IPS DF 6.9 (cell line): ENCODE data around the gene SDK1.

Experiments used
- DNase-seq: peaks from one replicate; pipeline ENCODE4 v3.0.0-alpha.2; 2013; ENCODE audit warnings: low read depth, low spot score
- H3K27ac ChIP-seq: one replicate; pipeline ENCODE4 v1.5.1; 2013; ENCODE audit warnings: low read length, control low read depth
- H3K27me3 ChIP-seq: 2 replicates; pipeline ENCODE4 v1.6.1; 2013; ENCODE audit warnings: mild to moderate bottlenecking, low read length; ENCODE audit not compliant: control insufficient read depth, insufficient read depth
- H3K36me3 ChIP-seq: 2 replicates; pipeline ENCODE4 v1.6.1; 2013; ENCODE audit warnings: low read length; ENCODE audit not compliant: control insufficient read depth, insufficient read depth
- H3K4me1 ChIP-seq: 2 replicates; pipeline ENCODE4 v1.6.1; 2013; ENCODE audit warnings: low read length; ENCODE audit not compliant: control insufficient read depth, insufficient read depth
- H3K4me3 ChIP-seq: 2 replicates; pipeline ENCODE4 v1.5.1; 2013; ENCODE audit warnings: mild to moderate bottlenecking, low read length
- H3K9me3 ChIP-seq: 2 replicates; pipeline ENCODE4 v1.6.1; 2013; ENCODE audit warnings: low read length, inconsistent platforms; ENCODE audit not compliant: control insufficient read depth, insufficient read depth
- WGBS: extraction: QIAGEN DNeasy Blood & Tissue Kit; methylation state at CpG from one replicate; pipeline ENCODE4 v1.1.7; 2013; ENCODE audit warnings: mixed read lengths, missing lambda C conversion rate; ENCODE audit not compliant: insufficient read length, insufficient coverage; 5-methylcytosine and 5-hydroxymethylcytosine counted together

Gene SDK1

DNA sequence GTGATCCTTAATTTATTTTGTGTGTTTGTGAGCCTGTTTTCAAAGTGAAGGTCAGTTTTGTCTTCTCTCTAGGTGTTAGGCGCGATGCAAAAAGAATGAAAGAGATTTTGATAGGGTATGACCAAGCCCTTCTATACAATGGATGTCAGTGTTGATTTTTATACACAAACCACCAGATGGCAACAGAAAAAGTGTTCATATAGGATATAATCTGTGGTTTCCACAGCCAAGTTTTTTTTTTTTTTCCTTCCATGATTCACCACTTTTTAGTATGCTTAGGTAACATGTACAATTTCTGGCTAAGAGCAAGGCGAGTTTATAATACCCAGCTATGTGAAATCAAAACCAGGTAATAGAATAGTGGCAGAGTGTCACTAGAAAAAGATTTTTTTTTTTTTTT, 8.1 kb downstream of the SDK1 start:
- no CpG with 5 or more reads among the region's 3 CpGs for WGBS
- no peak for DNase-seq
- H3K4me3 ChIP-seq, result no peak overlapping the region
- no peaks in the 10 kb centered on the region; the same call in 1 of the 2 replicates for H3K4me1 ChIP-seq
- no peaks in the 10 kb centered on the region for H3K36me3 ChIP-seq
- H3K27me3 ChIP-seq, result no peaks in the 10 kb centered on the region
- H3K9me3 ChIP-seq, result no peaks in the 10 kb centered on the region
- no peak overlapping the region for H3K27ac ChIP-seq

DNA sequence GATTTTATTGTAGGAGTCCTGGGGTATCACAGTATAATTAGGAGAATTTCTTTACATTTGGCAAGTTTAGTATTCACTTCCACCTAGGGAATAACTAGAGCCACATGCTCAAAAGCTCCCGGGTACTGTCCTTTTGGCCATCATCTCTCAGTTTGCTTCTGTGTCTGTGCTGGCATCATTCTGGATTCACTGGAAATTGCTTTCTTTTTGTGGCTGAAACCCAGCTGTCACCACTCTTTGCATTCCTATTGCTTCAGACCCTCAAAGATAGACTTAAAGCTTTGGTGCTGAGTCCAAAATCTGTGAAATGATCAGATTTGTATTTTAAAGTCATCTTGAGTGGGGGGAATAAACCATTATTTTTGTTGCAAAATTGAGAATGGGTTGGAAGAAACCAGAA, 8.9 kb downstream of the SDK1 start:
- WGBS, result no CpG with 5 or more reads among the region's 1 CpG
- Histone ChIP-seq H3K4me3 (no peak overlapping the region), H3K27me3 (no peaks in the 10 kb centered on the region), H3K4me1 (no peaks in the 10 kb centered on the region; the same call in 1 of the 2 replicates), H3K27ac (no peak overlapping the region), H3K9me3 (no peaks in the 10 kb centered on the region), H3K36me3 (no peaks in the 10 kb centered on the region)
- DNase-seq, result no peak

- Histone ChIP-seq H3K36me3 (no peaks in the 10 kb centered on the region), H3K4me3 (no peak overlapping the region), H3K27me3 (no peaks in the 10 kb centered on the region), H3K4me1 (no peaks in the 10 kb centered on the region), H3K27ac (no peak overlapping the region), H3K9me3 (no peaks in the 10 kb centered on the region)
- WGBS, result 100% methylated on average over 1 of the region's 3 CpGs
- no peak for DNase-seq
Measured at GRCh38 chr7:3310884-3311283, 9.8 kb downstream of the SDK1 start.

GRCh38 chr7:3312583-3312982, 11.5 kb downstream of the SDK1 start:
- Histone ChIP-seq H3K36me3 (no peaks in the 10 kb centered on the region), H3K27me3 (no peaks in the 10 kb centered on the region)
- WGBS, result 100% methylated on average over 1 of the region's 2 CpGs

DNA sequence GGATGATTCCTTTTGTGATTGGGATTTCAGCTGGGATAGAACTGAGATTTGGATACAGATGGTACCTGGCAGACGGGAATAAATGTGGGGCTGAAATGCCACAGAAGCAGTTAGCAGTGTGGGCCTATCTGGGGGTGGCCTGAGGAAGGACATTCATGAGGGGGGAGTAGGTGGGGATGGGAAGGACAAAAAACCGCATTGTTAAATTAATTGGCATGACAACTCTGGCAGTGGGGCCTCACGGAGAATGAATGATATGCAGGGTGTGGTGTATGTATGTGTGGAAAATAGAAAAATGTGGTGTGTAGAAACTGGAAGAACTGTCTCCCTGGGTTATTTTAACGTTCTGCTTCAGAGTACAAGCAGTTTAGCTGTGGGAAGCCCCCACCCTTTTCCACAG, 17.8 kb downstream of the SDK1 start:
- no peak overlapping the region for H3K27ac ChIP-seq
- H3K9me3 ChIP-seq, result no peaks in the 10 kb centered on the region
- DNase-seq, result no peak
- H3K27me3 ChIP-seq, result no peaks in the 10 kb centered on the region
- WGBS, result 100% methylated on average over 1 of the region's 4 CpGs
- no peak overlapping the region for H3K4me3 ChIP-seq
- peaks cover 3% of the 10 kb centered on the region; the same call in 1 of the 2 replicates for H3K4me1 ChIP-seq
- no peaks in the 10 kb centered on the region for H3K36me3 ChIP-seq

More at GRCh38 chr7:3312583-3312982, 11.5 kb downstream of the SDK1 start:
- no peak for DNase-seq
- no peaks in the 10 kb centered on the region for H3K9me3 ChIP-seq
- no peaks in the 10 kb centered on the region for H3K4me1 ChIP-seq
- H3K27ac ChIP-seq, result no peak overlapping the region
- H3K4me3 ChIP-seq, result no peak overlapping the region

DNA sequence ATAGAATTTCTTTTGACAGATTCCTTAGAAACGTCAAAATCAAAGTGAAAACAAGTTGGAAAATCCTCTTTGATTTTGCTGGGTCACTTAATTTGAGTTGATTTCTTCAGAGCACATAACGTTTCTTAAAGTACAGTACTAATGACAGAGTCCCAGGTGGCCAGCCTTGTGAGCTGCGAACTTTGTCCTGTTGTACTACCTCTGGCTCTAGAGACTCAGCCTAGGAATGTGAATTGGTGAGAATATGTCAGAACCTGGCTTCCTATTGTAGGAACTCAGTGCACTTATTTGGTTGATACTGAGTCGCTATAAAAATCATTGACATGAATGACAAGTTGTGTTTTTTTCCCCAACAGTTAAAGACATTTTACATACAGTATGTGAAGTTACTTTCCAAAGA, 20.2 kb downstream of the SDK1 start:
- no peak overlapping the region for H3K4me3 ChIP-seq
- H3K27me3 ChIP-seq, result no peaks in the 10 kb centered on the region
- WGBS, result no CpG with 5 or more reads among the region's 4 CpGs
- no peak overlapping the region for H3K27ac ChIP-seq
- H3K4me1 ChIP-seq, result peaks cover 3% of the 10 kb centered on the region; the same call in 1 of the 2 replicates
- no peak for DNase-seq
- no peaks in the 10 kb centered on the region for H3K9me3 ChIP-seq
- H3K36me3 ChIP-seq, result no peaks in the 10 kb centered on the region

DNA sequence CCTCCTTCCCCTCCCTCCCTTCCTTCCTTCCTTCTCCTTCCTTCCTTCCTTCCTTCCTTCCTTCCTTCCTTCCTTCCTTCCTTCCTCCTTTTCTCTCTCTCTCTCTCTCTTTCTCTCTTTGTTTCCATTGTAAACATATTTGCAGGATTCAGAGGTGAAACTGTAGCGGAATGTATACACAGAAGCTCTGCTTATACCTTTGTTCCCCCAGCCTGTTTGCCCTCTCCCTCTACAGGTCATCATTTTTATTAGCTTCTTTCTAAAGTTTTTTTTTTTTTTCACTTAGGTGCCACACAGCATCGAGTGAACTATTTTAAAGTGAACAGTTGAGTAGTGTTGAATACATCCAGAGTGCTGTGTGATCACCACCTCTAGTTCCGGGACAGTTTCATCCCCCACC, 20.7 kb downstream of the SDK1 start:
- Histone ChIP-seq H3K36me3 (no peaks in the 10 kb centered on the region), H3K27ac (no peak overlapping the region), H3K27me3 (no peaks in the 10 kb centered on the region), H3K4me1 (peaks cover 3% of the 10 kb centered on the region; the same call in 1 of the 2 replicates), H3K4me3 (no peak overlapping the region), H3K9me3 (no peaks in the 10 kb centered on the region)
- no peak for DNase-seq
- whole genome bisulfite sequencing, result no CpG with 5 or more reads among the region's 3 CpGs

GRCh38 chr7:3326246-3326645, 25.2 kb downstream of the SDK1 start:
- Histone ChIP-seq H3K9me3 (no peaks in the 10 kb centered on the region), H3K4me3 (no peak overlapping the region), H3K27me3 (no peaks in the 10 kb centered on the region), H3K27ac (no peak overlapping the region), H3K4me1 (peaks cover 3% of the 10 kb centered on the region; the same call in 1 of the 2 replicates), H3K36me3 (no peaks in the 10 kb centered on the region)
- no peak for DNase-seq
- WGBS, result no CpG with 5 or more reads among the region's 1 CpG

DNA sequence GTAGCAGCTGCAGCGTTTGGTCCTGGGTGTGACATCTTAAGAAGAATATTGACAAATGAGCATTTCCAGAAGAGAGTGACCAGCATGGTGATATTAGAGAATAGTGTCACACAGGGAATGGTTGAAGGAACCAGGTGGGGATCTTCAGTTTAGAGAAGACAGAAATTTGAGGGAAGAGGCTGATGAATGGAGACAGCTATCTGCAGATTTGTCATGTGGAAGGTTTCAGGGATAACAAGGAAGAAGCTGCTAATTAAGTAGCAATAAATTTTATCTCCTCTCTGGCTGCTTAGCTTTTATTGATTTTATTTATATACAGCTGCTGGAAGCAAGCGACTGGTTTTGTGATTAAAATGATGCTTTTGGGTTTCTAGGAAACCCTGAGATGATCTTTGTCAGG, 26.0 kb downstream of the SDK1 start:
- Histone ChIP-seq H3K27me3 (no peaks in the 10 kb centered on the region), H3K9me3 (no peaks in the 10 kb centered on the region), H3K36me3 (no peaks in the 10 kb centered on the region), H3K27ac (no peak overlapping the region), H3K4me1 (peaks cover 3% of the 10 kb centered on the region; the same call in 1 of the 2 replicates), H3K4me3 (no peak overlapping the region)
- WGBS, result no CpG with 5 or more reads among the region's 2 CpGs
- DNase-seq, result no peak

DNA sequence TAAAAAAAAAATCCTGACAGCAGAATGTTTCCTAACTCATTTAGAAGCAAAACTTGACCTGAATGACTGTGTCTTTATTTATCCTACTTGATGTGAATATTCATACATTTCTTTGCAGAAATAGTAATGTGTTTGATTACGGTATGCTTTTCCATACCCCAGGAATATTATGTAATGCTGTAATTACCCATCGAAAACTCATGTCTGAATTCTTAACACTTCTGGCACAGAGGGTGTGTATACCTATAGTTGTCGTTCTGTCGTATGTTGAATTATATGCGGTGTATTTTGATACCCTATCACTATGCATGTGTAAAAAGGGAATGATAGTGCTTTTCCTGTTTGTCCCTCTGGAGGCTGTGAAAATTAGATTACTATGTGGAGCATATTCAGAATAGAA, 26.6 kb downstream of the SDK1 start:
- WGBS, result no CpG with 5 or more reads among the region's 5 CpGs
- H3K36me3 ChIP-seq, result no peaks in the 10 kb centered on the region
- H3K27ac ChIP-seq, result no peak overlapping the region
- no peak overlapping the region for H3K4me3 ChIP-seq
- H3K4me1 ChIP-seq, result peaks cover 3% of the 10 kb centered on the region; the same call in 1 of the 2 replicates
- no peaks in the 10 kb centered on the region for H3K27me3 ChIP-seq
- no peaks in the 10 kb centered on the region for H3K9me3 ChIP-seq
- no peak for DNase-seq

GRCh38 chr7:3332308-3332707, 31.3 kb downstream of the SDK1 start:
- H3K4me1 ChIP-seq, result peaks cover 5% of the 10 kb centered on the region
- no CpG with 5 or more reads among the region's 2 CpGs for WGBS
- H3K4me3 ChIP-seq, result no peak overlapping the region
- no peak overlapping the region for H3K27ac ChIP-seq
- DNase-seq, result no peak
- H3K36me3 ChIP-seq, result no peaks in the 10 kb centered on the region
- no peaks in the 10 kb centered on the region for H3K27me3 ChIP-seq
- H3K9me3 ChIP-seq, result no peaks in the 10 kb centered on the region
